ENCODE measurements around the gene PRPF6.

PRPF6 gene

GRCh38 chr20:63980806-63981728 is at the start of gene PRPF6:
Gene PRPF6 (plus strand): TSS chr20:63981132. CDS start chr20:63981246, 114 bp downstream.
- DNase-seq: peak; percentile 88

- DNase-seq: no peak
Measured at GRCh38 chr20:63931735-63932134, 49.2 kb upstream of the PRPF6 start.

GRCh38 chr20:63932606-63933160 is 48.2 kb upstream of the PRPF6 start:
- DNase-seq: no peak

GRCh38 chr20:63933646-63934045 is 47.3 kb upstream of the PRPF6 start:
- no peak for DNase-seq

- peak; percentile 18 for DNase-seq
Measured at GRCh38 chr20:63934271-63935068, 46.5 kb upstream of the PRPF6 start.

GRCh38 chr20:63935447-63935846 is 45.5 kb upstream of the PRPF6 start:
- no peak for DNase-seq

- no peak for DNase-seq
Measured at GRCh38 chr20:63937596-63937995, 43.3 kb upstream of the PRPF6 start.

- no peak for DNase-seq
Measured at GRCh38 chr20:63939061-63939935, 41.6 kb upstream of the PRPF6 start.

GRCh38 chr20:63940071-63940471 is 40.9 kb upstream of the PRPF6 start:
- no peak for DNase-seq

GRCh38 chr20:63940472-63941266 is 40.3 kb upstream of the PRPF6 start:
- DNase-seq: no peak

- DNase-seq: no peak
Measured at GRCh38 chr20:63941282-63942081, 39.5 kb upstream of the PRPF6 start.

- DNase-seq: no peak
Measured at GRCh38 chr20:63942250-63942951, 38.5 kb upstream of the PRPF6 start.

GRCh38 chr20:63942969-63943807 is 37.7 kb upstream of the PRPF6 start:
- DNase-seq: peak; percentile 44

- DNase-seq: no peak
Measured at GRCh38 chr20:63943808-63944077, 37.2 kb upstream of the PRPF6 start.

- DNase-seq: no peak
Measured at GRCh38 chr20:63944078-63944941, 36.6 kb upstream of the PRPF6 start.

GRCh38 chr20:63945031-63945658 is 35.8 kb upstream of the PRPF6 start:
- DNase-seq: no peak

Measured in NCI-H1694 (cell line).